ENCODE measurements around the gene HS6ST1.

HS6ST1 gene

GRCh38 chr2:128310094-128310716 lies 8.5 kb downstream of the HS6ST1 start:
- no peak for DNase-seq (ENCODE audit: low spot score)

- peak; percentile 25 for DNase-seq (ENCODE audit: low spot score)
These were observed 9.2 kb downstream of the HS6ST1 start for GRCh38 chr2:128309280-128310093.

- DNase-seq (ENCODE audit: low spot score), result no peak
These were observed 9.8 kb downstream of the HS6ST1 start for GRCh38 chr2:128308889-128309279.

GRCh38 chr2:128308284-128308731 lies 10.4 kb downstream of the HS6ST1 start:
- DNase-seq (ENCODE audit: low spot score), result no peak

GRCh38 chr2:128307595-128307994 lies 11.1 kb downstream of the HS6ST1 start:
- DNase-seq (ENCODE audit: low spot score), result no peak

- DNase-seq (ENCODE audit: low spot score), result no peak
These were observed 11.7 kb downstream of the HS6ST1 start for GRCh38 chr2:128306931-128307460.

GRCh38 chr2:128306081-128306930 lies 12.4 kb downstream of the HS6ST1 start:
- DNase-seq (ENCODE audit: low spot score), result peak; percentile 77

GRCh38 chr2:128305555-128306080 lies 13.1 kb downstream of the HS6ST1 start:
- no peak for DNase-seq (ENCODE audit: low spot score)

GRCh38 chr2:128304715-128305554 lies 13.7 kb downstream of the HS6ST1 start:
- DNase-seq (ENCODE audit: low spot score), result peak; percentile 88

GRCh38 chr2:128304330-128304714 lies 14.3 kb downstream of the HS6ST1 start:
- no peak for DNase-seq (ENCODE audit: low spot score)

GRCh38 chr2:128303911-128304310 lies 14.8 kb downstream of the HS6ST1 start:
- DNase-seq (ENCODE audit: low spot score), result no peak

- DNase-seq (ENCODE audit: low spot score), result no peak
These were observed 15.4 kb downstream of the HS6ST1 start for GRCh38 chr2:128303095-128303791.

GRCh38 chr2:128302744-128303067 lies 16.0 kb downstream of the HS6ST1 start:
- DNase-seq (ENCODE audit: low spot score), result no peak

- DNase-seq (ENCODE audit: low spot score), result peak; percentile 49
These were observed 16.5 kb downstream of the HS6ST1 start for GRCh38 chr2:128302011-128302743.

GRCh38 chr2:128301501-128301966 lies 17.1 kb downstream of the HS6ST1 start:
- peak; percentile 47 for DNase-seq (ENCODE audit: low spot score)

GRCh38 chr2:128301021-128301420 lies 17.6 kb downstream of the HS6ST1 start:
- DNase-seq (ENCODE audit: low spot score), result no peak

GRCh38 chr2:128300151-128301020 lies 18.3 kb downstream of the HS6ST1 start:
- no peak for DNase-seq (ENCODE audit: low spot score)

- DNase-seq (ENCODE audit: low spot score), result no peak
These were observed 19.0 kb downstream of the HS6ST1 start for GRCh38 chr2:128299628-128300027.

All from kidney tubule cell (primary cell).